Stromal cell of bone marrow (primary cell): ENCODE results near the gene ZFYVE19.

Experiments
- DNase-seq: peaks from one replicate; pipeline ENCODE4 v3.0.0-alpha.2; 2012; ENCODE audit warnings: low read depth

Gene ZFYVE19

GRCh38 chr15:40807028-40807887 lies at the start of gene ZFYVE19, which contains the start of gene DNAJC17:
ZFYVE19 (plus strand) TSS chr15:40807089; CDS start chr15:40807590, 501 bp downstream.
DNAJC17 (minus strand) TSS chr15:40807473; CDS start chr15:40807446, 27 bp downstream.
- peak; percentile 99 for DNase-seq

DNA sequence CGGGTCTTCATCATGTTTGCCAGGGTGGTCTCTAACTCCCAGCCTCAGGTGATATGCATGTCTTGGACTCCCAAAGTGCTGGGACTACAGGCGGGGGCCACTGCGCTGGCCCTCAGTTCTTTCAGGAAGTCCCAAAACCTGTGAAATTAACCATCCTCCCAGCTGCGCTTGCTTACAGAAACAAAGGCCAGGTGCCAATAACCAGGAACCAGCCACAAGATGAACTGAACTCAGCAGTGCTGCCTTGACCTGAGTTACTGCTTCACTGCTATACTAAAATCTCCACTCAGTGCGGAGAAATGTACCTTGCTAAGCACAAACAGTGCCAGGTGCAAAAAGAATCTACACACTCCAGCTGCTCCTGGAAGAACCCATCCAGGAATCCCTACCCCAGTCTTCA lies 46.9 kb upstream of the ZFYVE19 start:
- no peak for DNase-seq

- no peak for DNase-seq
Observed at GRCh38 chr15:40762919-40763800, 43.7 kb upstream of the ZFYVE19 start.

DNA sequence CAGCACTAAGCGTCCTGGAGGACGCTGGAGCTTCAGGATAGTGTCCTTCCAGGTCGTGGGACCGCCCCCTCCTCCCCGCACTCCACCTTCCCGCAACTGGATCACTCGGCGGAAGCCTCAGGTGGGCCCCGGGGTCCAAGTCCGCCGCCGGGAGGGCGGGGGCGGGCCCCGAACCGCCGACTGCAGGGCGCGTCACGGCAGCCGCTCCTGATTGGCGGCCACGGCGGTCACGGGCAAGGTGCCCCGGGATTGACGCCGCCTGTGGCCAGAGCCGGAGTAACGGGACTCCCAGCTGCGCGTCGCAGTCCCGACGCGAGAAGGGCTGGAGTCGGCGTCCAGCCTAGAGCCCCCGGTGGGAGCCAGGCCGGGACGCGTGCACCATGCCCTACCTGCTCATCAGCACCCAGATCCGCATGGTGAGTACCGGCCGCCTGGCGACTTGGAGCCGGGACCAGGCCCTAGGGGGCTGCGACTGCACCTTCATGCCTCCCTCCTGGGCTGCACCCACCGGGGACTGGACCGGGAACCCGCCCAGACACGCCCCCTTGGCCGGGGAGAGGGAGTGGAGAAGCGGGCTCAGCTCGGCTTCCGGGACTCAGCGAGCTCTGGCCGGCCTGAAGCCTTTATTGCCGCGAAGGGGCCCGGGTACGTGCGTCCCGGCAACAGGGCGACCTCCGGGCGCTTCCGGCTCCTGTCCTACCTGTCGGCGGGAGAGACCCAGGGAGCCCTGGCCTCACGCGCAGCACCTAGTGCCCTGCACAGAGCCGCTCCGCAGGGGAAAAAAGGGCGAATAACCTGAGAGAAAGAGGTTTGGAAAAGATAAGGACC lies 42.9 kb upstream of the ZFYVE19 start, which contains the start of gene GCHFR:
TSS of gene GCHFR (plus strand) at position 268 of the 828 bp plus-strand sequence. CDS start at position 381, 113 bp downstream.
- DNase-seq, result no peak

DNA sequence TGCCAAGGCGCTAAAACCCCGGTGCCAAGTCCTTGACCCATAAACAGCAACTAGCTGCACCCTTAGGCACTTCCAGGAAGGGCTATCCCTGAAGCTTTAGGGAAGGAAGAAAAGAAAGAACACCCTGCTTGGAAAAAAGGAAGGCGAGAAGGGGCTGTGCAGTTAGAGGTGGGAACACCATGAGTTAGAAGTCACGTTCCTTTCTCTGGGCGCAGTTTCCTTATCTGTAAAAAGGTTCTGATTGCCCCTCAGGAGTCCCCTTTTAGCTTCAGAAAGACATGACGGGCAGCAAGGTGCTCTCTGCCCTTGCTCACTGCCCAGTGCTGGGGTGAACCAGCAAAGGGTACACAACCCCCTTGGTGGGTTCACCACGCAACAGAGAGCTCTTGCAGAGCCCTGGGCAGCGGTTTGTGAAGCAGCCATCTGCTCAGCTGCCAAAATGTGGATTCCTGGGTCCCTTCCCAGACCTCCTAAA lies 42.2 kb upstream of the ZFYVE19 start:
- no peak for DNase-seq

DNA sequence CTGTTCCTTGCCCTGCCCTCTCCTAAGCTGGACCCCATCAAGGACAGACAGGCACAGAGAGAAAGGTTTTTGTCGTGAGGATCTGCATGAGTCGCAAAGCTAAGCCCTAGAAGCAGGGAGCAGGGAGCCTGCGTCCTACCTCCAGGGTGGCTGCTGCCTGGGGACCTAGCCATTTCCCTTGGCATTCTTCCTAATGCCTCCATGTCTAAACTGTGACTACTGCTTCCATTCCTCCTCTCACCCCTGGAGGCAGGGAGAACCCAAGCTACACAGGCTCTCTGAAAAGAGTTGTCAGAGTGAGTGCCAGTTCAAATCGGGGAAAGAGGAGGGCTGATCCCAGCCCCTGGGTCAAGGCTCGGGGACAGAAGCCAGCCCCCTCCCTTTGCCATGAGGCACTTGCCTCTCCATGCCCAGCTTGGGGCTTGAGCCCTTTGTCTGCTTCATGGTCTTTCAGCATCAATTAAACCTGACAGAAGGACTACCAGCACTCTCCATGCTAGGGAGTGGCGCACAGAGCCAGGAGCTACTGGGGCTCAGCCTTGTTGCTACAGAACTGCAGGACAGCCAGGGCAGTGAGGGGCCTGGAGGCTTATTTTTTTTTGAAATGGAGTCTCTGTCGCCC lies 40.6 kb upstream of the ZFYVE19 start:
- DNase-seq, result no peak

DNA sequence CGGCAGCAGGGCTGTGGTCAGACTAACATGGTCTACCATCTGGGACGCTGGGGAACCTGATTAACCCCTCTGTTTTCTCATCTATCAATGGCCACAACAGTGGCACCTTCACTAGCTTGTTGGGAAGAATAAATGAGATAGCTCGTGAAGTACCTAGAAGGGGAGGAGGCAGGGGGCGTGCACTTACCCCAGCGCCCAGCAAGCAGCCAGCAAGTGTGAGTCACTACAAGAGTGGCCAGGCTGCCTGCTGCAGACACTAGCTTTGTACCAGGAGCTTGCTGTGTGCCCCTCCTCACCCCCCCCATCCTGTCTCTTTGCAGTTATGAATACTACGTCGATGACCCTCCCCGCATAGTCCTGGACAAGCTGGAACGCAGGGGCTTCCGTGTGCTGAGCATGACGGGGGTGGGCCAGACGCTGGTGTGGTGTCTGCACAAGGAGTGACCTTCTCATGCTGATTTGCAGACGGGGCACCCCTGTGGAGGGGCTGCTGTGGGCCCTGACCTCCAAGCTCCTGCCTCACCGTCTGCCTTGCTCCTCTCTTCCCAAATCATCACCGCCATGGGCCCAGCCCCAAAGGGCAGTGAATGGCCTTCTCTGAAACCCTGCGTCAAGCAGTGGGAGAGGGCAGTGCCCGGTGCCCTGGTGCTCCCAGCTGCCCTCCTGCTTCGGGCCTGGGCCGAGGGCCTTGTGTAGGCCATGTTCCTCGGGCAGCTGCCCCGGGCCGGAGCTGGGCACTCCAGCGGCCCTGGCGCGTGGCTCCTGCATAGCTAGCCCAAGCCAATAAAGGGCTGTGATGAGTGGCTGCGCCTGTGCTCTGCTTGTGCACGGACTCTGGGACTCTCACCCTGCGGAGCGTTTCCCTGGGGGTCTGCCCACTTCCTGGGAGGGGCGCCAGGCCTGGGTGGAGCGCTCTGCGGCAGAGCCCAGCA lies 39.7 kb upstream of the ZFYVE19 start:
- DNase-seq, result no peak

DNA sequence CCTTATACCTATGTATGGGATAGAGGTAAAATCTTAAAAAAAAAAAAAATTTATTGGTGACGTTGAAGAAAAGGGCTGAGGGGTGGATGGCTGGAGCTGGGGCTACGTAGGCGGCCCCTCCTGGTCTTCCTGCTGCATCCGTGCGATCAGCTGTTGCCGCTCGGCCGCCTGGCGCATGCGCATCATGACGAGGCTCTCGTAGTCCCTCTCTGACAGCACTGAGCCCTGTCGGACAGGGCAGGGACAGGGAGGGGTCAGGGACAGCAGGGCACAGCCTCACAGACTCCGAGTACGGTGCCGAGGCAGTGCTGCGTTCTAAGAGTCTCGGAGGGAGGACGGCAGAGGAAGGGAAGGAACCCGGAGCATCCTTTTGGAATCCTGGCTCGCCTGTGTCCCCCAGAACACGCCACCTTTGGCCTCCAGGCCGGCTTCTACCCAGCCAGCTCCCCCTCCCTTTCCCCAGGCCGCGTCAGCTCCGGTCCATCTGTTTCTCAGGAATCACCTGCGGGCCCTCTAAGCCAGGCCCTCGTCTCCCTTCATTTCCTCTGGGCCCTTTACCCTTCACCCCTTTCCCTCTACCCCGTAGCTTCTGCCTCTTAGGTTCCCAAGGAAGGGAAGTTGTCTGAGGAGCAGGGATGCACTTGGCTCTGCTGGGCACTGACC lies 38.9 kb upstream of the ZFYVE19 start:
- no peak for DNase-seq

DNA sequence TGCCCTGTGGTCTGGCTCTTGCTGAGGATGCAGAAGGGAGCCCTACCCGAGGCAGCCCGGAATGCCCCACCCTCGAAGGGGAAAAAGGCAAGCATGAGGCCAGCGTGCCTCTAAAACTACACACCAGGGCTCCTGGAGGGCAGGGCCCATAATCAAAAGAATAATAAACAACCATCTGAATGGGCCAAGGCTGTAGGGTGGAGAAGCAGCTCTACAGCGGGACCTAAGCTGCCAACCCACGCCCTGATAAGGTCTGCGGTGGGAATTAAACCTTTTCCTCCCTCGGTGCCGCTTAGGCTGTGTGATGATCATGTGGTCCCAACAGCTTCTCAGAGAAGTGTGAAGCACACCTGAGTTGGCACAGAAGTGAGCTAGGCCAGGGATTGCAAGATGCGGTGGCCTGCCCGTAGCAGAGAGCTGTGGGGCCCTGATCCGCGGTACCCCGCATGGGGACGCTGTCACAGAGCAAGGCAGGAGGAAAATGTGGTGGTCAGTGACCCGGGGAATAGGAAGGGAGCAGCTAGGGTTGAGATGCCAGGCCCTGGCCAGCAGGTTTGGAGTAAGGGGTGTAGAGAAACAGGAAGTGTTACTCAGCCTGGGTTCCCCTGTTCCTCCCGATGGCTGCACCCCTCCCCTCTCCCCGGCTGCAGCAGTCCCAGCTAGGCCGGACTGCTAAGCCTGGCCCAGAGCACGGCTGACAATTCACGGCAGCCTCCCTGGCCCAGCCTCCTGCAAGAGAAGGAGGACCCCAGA lies 38.2 kb upstream of the ZFYVE19 start:
- DNase-seq, result no peak

GRCh38 chr15:40769274-40770146 lies 37.4 kb upstream of the ZFYVE19 start, which contains the start of gene C15orf62:
C15orf62 (plus strand) TSS chr15:40769980; CDS start chr15:40770496, 516 bp downstream.
- no peak for DNase-seq

- no peak for DNase-seq
Observed at GRCh38 chr15:40770147-40770721, 36.7 kb upstream of the ZFYVE19 start.

DNA sequence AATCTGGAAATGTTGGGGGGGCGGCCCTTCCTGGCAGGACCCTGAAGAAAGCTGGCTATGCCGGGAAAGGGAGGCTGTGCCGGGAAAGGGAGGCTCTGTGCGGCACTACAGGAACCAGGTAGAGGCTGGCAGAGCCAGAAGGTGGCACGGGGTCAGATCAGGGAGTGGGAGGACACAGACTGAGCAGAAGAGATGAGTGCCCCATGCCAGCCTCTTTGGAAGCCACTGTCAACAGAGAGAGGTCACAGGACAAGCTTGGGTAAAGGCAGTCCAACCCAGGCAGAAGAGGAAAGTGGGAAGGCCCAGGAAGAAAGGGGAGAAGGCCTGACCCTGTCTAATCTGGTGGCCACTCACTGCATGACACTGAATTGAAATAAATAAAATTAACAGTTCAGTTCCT lies 35.6 kb upstream of the ZFYVE19 start:
- DNase-seq, result no peak

- DNase-seq, result no peak
Observed at GRCh38 chr15:40772014-40772413, 34.9 kb upstream of the ZFYVE19 start.

DNA sequence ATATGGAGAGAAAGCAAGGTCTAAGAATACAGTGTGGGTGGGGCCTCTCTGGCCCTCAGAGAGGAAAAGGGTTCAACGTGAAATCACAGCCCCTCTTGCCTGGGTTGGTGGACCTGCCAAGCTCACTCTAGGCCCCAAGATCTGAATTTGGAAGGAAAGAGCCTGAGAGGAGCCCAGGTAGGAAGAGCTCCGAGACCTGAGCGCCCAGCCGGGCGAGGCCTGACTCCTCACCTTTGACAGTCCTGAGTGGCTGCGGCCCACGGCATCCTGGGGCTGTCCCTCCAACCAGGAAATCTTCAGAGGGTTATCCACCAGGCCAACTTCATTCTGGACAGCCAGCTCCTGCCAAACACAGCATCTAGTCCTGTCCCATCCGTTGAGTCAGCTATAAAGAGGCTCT lies 33.4 kb upstream of the ZFYVE19 start:
- DNase-seq, result no peak

DNA sequence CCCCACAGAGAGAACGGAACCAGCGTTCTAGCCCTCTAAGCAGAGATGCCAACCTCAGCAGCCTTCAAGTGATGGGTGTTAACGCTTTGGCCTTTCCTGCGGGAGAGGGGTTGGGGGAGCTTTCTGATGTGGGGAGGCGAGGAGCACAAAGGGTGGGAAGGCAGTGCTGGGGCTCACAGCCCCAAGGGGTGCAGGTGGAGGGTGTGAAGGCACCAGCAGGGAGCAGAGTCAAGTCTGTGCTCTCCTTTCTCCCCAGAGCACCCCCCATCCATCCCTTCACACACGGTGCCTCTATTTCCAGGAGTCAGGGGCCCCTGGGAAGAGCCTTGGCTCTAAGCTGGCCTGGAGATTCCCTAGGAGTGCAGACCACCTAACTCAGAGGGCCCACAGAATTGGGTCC lies 33.0 kb upstream of the ZFYVE19 start:
- no peak for DNase-seq

DNA sequence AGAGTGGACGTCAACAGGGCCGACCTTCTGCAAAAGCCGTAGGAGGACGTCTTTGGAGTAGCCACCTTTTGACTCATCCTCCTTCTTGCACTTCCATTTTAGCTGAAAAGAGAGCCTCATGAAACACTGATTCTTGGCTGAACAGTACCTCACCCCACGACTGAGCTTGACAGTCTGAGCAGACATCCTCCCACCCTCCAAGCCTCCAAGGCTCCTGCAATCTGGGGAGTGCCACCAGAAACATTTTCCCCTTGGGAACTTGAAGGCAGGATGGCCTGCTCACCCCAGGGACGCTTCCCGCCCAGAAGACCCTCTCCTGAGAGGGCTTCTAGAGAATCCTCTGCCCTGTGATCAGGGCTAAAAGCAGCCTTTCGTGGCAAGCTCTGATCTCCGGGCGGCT lies 31.9 kb upstream of the ZFYVE19 start:
- DNase-seq, result no peak
